Activated T-cell treated with anti-CD3 and anti-CD28 coated beads, Interleukin-2, amount 50 U/mL, for 4 hours (primary cell): ENCODE data around the gene ZNF862. TPM values are rescaled to one million over a fixed set of nuclear protein-coding genes. Genes with fewer than 3 reads are reported as not detected.
"Not testable (repeated sequence)": the region's sequence is repeated elsewhere in the genome, so short reads cannot be mapped to it uniquely, and the experiment has no call there.

Source experiments
- ATAC-seq, 2 donors: fragments of 200-7000 bp; cut with Tn5 transposase; one replicate each; pipeline ENCODE4 v1.10.0; 2021
- DNase-seq: peaks from one replicate; pipeline ENCODE4 v3.0.0-alpha.2; 2020
- H3K27me3 Mint-ChIP-seq: one replicate; pipeline ENCODE4 v1.8.0; 2021; ENCODE audit warnings: low read depth, mixed read lengths
- H3K36me3 Mint-ChIP-seq: one replicate; pipeline ENCODE4 v1.8.0; 2022; ENCODE audit warnings: mixed read lengths; ENCODE audit not compliant: insufficient read depth
- H3K4me1 Mint-ChIP-seq: one replicate; pipeline ENCODE4 v1.8.0; 2021; ENCODE audit warnings: low read depth, mixed read lengths
- H3K4me3 Mint-ChIP-seq: one replicate; pipeline ENCODE4 v1.8.0; 2021; ENCODE audit warnings: mild to moderate bottlenecking, moderate library complexity, mixed read lengths
- H3K9me3 Mint-ChIP-seq: one replicate; pipeline ENCODE4 v1.8.0; 2021; ENCODE audit warnings: mixed read lengths
- total RNA-seq, 3 donors: library from RNA; stranded (reverse); gene quantifications; one replicate each; pipeline ENCODE4 v1.2.1, GENCODE V29; 2021

The ZNF862 gene
- total RNA-seq, 3 donors from 2014 or later = 5.4 to 9.4 (median 7.4) TPM

GRCh38 chr7:149885191-149886017, 47.2 kb downstream of the ZNF862 start:
- no peak for ATAC-seq
- H3K36me3 Mint-ChIP-seq = peaks cover 12% of the 10 kb centered on the region
- H3K9me3 Mint-ChIP-seq = no peaks in the 10 kb centered on the region
- DNase-seq = no peak
- peaks cover 11% of the 10 kb centered on the region for H3K4me1 Mint-ChIP-seq
- no peak overlapping the region for H3K4me3 Mint-ChIP-seq
- H3K27me3 Mint-ChIP-seq = no peaks in the 10 kb centered on the region

- Mint-ChIP-seq H3K36me3 (peaks cover 12% of the 10 kb centered on the region), H3K27me3 (no peaks in the 10 kb centered on the region), H3K9me3 (no peaks in the 10 kb centered on the region), H3K4me3 (no peak overlapping the region), H3K4me1 (peaks cover 11% of the 10 kb centered on the region)
- DNase-seq (no peak), ATAC-seq (no peak)
Measured at GRCh38 chr7:149886018-149886415, 47.8 kb downstream of the ZNF862 start.

GRCh38 chr7:149887311-149887710, 49.1 kb downstream of the ZNF862 start:
- Mint-ChIP-seq H3K36me3 (peaks cover 12% of the 10 kb centered on the region), H3K4me3 (no peak overlapping the region), H3K27me3 (no peaks in the 10 kb centered on the region), H3K9me3 (no peaks in the 10 kb centered on the region), H3K4me1 (peaks cover 11% of the 10 kb centered on the region)
- DNase-seq (no peak), ATAC-seq (no peak)

GRCh38 chr7:149890715-149891114, 52.5 kb downstream of the ZNF862 start:
- peaks cover 14% of the 10 kb centered on the region for H3K36me3 Mint-ChIP-seq
- not testable (repeated sequence) for H3K4me1 Mint-ChIP-seq, H3K27me3 Mint-ChIP-seq, DNase-seq, H3K9me3 Mint-ChIP-seq, ATAC-seq, H3K4me3 Mint-ChIP-seq

- H3K27me3 Mint-ChIP-seq, H3K36me3 Mint-ChIP-seq, H3K9me3 Mint-ChIP-seq, ATAC-seq, H3K4me3 Mint-ChIP-seq, DNase-seq, H3K4me1 Mint-ChIP-seq: not testable (repeated sequence)
Measured at GRCh38 chr7:149894957-149895356, 56.8 kb downstream of the ZNF862 start.

GRCh38 chr7:149907776-149908376, 69.7 kb downstream of the ZNF862 start:
- not testable (repeated sequence) for ATAC-seq

GRCh38 chr7:149910219-149910618, 72.0 kb downstream of the ZNF862 start:
- H3K4me3 Mint-ChIP-seq, H3K4me1 Mint-ChIP-seq, DNase-seq, ATAC-seq, H3K9me3 Mint-ChIP-seq, H3K27me3 Mint-ChIP-seq, H3K36me3 Mint-ChIP-seq: not testable (repeated sequence)

More at GRCh38 chr7:149907776-149908376, 69.7 kb downstream of the ZNF862 start:
- not testable (repeated sequence) for H3K4me3 Mint-ChIP-seq, H3K27me3 Mint-ChIP-seq, H3K4me1 Mint-ChIP-seq, H3K9me3 Mint-ChIP-seq, DNase-seq, H3K36me3 Mint-ChIP-seq

GRCh38 chr7:149912126-149912525, 74.0 kb downstream of the ZNF862 start:
- H3K9me3 Mint-ChIP-seq, H3K4me3 Mint-ChIP-seq, H3K4me1 Mint-ChIP-seq, ATAC-seq, H3K27me3 Mint-ChIP-seq, DNase-seq, H3K36me3 Mint-ChIP-seq: not testable (repeated sequence)

Other genes with a start within 250 kb of the ZNF862 start
- gene ZNF467, start 64.8 kb upstream of the ZNF862 start, total RNA-seq = under 1 TPM; 0.08 to 0.18 (median 0.16) TPM
- gene ATP6V0E2, start 35.6 kb downstream of the ZNF862 start, total RNA-seq = 10 to 100 TPM; 36.8 to 43.2 (median 42.5) TPM